Endothelial cell of umbilical vein (primary cell): ENCODE measurements around the gene CEP85.

ENCODE experiments used
- CTCF ChIP-seq, 2 donors: IDR thresholded peaks; 1 replicate in 1 of 2; 2 replicates in 1 of 2; pipeline ENCODE4 v1.5.1; 2011; ENCODE audit warnings: low read length in 2 of 2, mild to moderate bottlenecking in 2 of 2, moderate library complexity in 2 of 2, control low read depth in 1 of 2, inconsistent platforms in 1 of 2, low read depth in 1 of 2; ENCODE audit not compliant: insufficient read depth in 1 of 2; ENCODE audit errors: extremely low read depth in 1 of 2
- EZH2 ChIP-seq: IDR thresholded peaks from 2 replicates; pipeline ENCODE4 v1.6.1; 2012; ENCODE audit warnings: borderline replicate concordance, low read depth, mild to moderate bottlenecking, moderate library complexity, low read length, inconsistent platforms; ENCODE audit not compliant: severe bottlenecking
- FOS ChIP-seq: IDR thresholded peaks from 2 replicates; pipeline ENCODE4 v1.6.1; 2011; ENCODE audit warnings: mild to moderate bottlenecking, low read length, moderate library complexity, borderline replicate concordance; ENCODE audit not compliant: insufficient read depth
- GATA2 ChIP-seq: IDR thresholded peaks from 2 replicates; pipeline ENCODE4 v1.7.0; 2011; ENCODE audit warnings: low read depth, mild to moderate bottlenecking, moderate library complexity, mixed read lengths, low read length; ENCODE audit not compliant: insufficient read length, insufficient read depth
- JUN ChIP-seq: IDR thresholded peaks from 2 replicates; pipeline ENCODE4 v1.6.1; 2011; ENCODE audit warnings: borderline replicate concordance, low read depth; ENCODE audit not compliant: insufficient read length, insufficient read depth
- MYC ChIP-seq: IDR thresholded peaks from one replicate; pipeline ENCODE4 v1.6.1; 2011; ENCODE audit warnings: mild to moderate bottlenecking, low read depth, low read length
- POLR2A ChIP-seq: IDR thresholded peaks from 2 replicates; pipeline ENCODE4 v1.6.1; 2012; ENCODE audit warnings: low read depth, mild to moderate bottlenecking, control low read depth, low read length
- POLR2AphosphoS5 ChIP-seq: IDR thresholded peaks from 2 replicates; pipeline ENCODE4 v1.6.1; 2012; ENCODE audit warnings: low read depth, mild to moderate bottlenecking, control low read depth, low read length, moderate library complexity; ENCODE audit not compliant: insufficient read depth

- TF ChIP-seq CTCF (IDR thresholded peaks at IDR 0.05; ENCODE audit: extremely low read depth in 1 of 2, insufficient read depth in 1 of 2, low read depth in 1 of 2, low read length in 2 of 2), result no peak
- TF ChIP-seq POLR2A, result no peak
- no peak for TF ChIP-seq POLR2AphosphoS5
- no peak for TF ChIP-seq EZH2
- no peak for TF ChIP-seq MYC
- TF ChIP-seq FOS, result no peak
- no peak for TF ChIP-seq GATA2
- TF ChIP-seq JUN, result no peak
Measured at GRCh38 chr1:26188477-26188876, 45.5 kb upstream of the CEP85 start.
